Panc1 (cell line): Measurements from ENCODE around the gene UBASH3B.

Source experiments
- CTCF ChIP-seq: fragments of 450-650 bp; IDR thresholded peaks from 2 replicates; pipeline ENCODE4 v1.5.1; 2017; ENCODE audit warnings: mild to moderate bottlenecking
- SIN3A ChIP-seq: IDR thresholded peaks from 2 replicates; pipeline ENCODE4 v1.6.1; 2012; ENCODE audit warnings: low read depth, mild to moderate bottlenecking, low read length, moderate library complexity, borderline replicate concordance; ENCODE audit not compliant: insufficient read depth

DNA sequence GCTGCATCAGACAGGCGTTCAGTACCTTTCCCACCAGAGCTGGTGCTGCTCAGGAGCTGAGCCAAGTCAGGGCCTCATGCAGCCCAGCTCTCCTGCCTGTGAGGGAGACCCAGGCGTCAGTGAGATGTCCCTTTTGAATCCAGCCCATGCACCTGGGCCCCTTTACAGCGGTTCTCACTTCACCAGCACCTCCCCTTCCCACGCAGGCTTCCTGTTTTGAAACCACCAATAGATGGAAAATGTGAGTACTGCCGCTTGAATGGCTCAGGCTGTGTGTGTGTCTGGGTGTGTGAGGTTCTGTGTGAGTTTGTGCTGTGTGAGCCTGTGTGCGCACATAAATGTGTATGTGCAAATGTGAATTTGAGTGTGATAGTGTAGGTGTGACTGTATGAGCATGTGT, 88.4 kb downstream of the UBASH3B start:
- TF ChIP-seq CTCF: no peak
- TF ChIP-seq SIN3A: no peak
